Stimulated activated CD4-positive, alpha-beta T cell treated with anti-CD3 and anti-CD28 coated beads, Interleukin-15, amount 100 ng/mL, for 1 hour (primary cell): ENCODE results near the gene MYO7B.
"Not testable (repeated sequence)": the region's sequence is repeated elsewhere in the genome, so short reads cannot be mapped to it uniquely, and the experiment has no call there.

Source experiments
- DNase-seq, 2 donors: peaks; one replicate each; pipeline ENCODE4 v3.0.0-alpha.2; 2020; ENCODE audit warnings: low read depth in 1 of 2, low spot score in 1 of 2

MYO7B gene

GRCh38 chr2:127523269-127523939 is 12.1 kb upstream of the MYO7B start:
- DNase-seq = no peak

- DNase-seq = not testable (repeated sequence)
These were observed 11.2 kb upstream of the MYO7B start for GRCh38 chr2:127524198-127524834.

GRCh38 chr2:127525691-127526131 is 9.8 kb upstream of the MYO7B start:
- DNase-seq = no peak

GRCh38 chr2:127526132-127527000 is 9.1 kb upstream of the MYO7B start, which contains the start of gene IWS1:
TSS of gene IWS1 (minus strand) at chr2:127526489. CDS start at chr2:127526208, 281 bp downstream.
- peak; percentile 83 to 84 for DNase-seq

GRCh38 chr2:127527001-127527804 is 8.3 kb upstream of the MYO7B start:
- DNase-seq = no peak

DNA sequence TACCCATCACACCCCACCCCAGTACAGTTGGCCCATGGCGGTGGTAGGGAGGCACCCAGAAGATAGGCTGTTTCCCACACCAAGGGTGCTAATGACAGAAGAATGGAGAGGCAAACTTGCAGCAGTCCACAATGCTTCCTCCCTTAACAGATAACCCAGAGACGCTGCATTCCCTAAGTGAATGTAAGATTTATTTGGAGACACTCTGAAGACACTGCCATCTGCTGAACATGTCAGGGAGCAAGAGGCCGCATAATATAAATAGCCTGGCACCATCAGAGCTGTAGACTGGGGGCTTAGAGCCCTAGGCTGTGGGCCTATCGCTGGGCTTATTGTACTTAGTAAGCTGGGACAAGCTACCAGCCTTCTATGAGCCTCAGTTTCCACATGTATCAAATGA is 7.0 kb upstream of the MYO7B start:
- no peak for DNase-seq

DNA sequence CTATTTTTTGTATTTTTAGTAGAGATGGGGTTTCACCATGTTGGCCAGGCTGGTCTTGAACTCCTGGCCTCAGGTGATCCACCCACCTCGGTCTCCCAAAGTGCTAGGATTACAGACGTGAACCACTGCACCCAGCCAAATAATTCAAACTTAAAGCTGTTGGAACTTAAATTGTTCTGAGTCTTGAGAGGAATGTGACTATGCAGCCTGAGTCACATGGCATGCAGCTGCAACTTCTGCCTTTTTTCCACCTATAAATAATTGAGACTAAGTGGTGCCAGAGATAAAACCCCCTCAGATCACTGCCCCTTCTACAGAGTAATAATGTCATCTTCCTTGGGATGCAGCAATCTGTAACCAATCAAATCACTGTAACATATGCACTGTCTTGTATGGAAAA is 6.1 kb upstream of the MYO7B start:
- DNase-seq = not testable (repeated sequence)

- no peak for DNase-seq
These were observed 5.0 kb upstream of the MYO7B start for GRCh38 chr2:127530245-127531140.

DNA sequence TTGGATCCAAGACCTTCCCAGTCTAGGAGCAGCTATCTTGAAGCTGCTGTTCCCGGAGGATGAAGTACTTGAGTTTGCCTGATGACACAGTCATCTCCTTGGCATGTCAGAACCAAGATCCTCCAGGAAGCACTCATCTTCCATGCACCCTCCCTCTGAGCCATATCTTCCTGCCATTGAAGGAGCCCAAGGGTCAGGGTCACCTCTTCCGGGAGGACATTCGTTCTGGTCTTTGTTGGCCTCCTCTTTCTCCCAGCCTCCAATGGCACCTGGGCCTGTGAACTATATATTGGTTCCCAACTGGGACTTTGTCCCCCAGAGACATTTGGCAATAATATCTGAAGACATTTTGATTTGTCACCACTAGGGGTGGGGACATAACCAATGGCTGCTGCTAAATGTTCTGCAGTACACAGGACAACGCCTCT is 4.2 kb upstream of the MYO7B start:
- no peak for DNase-seq

DNA sequence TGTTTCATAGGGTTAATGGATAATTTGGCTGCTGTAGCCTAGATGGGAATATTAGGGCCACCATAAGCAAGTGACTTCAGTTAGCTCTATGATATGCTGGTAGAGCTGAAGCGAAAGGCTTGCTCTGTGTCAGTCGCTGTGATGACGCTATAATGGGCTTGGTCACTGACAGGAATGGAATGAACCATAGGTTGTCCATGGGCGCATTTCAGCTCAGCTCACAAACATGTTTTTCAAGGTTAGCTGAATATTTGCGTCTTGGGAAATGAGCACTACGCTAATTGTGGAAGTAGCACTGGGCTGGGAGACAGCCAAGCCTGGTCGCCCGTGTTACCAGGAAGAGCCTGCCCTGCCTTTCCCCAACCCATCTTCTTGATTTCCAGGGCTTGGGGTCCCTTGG is 3.2 kb upstream of the MYO7B start:
- DNase-seq = no peak

DNA sequence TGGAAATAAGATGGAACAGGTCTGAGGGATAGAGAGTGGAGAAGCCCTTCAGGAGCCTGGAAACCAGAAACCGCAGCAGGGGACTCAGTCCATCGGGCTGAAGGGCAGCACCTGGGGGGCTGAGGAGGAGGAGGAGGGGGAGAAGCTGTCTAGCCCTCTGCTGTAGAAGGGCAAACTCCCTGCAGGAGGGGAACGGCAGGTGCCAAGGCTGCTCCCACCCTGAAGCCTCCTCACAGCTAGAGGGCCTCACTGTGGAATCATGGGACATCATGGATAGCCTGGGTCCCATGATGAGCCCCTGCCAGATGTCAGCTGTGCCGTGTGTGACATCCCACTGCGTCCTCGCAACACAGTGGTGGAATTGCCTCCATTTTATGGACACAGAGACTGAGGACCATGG is 435 bp downstream of the MYO7B start:
- no peak for DNase-seq

DNA sequence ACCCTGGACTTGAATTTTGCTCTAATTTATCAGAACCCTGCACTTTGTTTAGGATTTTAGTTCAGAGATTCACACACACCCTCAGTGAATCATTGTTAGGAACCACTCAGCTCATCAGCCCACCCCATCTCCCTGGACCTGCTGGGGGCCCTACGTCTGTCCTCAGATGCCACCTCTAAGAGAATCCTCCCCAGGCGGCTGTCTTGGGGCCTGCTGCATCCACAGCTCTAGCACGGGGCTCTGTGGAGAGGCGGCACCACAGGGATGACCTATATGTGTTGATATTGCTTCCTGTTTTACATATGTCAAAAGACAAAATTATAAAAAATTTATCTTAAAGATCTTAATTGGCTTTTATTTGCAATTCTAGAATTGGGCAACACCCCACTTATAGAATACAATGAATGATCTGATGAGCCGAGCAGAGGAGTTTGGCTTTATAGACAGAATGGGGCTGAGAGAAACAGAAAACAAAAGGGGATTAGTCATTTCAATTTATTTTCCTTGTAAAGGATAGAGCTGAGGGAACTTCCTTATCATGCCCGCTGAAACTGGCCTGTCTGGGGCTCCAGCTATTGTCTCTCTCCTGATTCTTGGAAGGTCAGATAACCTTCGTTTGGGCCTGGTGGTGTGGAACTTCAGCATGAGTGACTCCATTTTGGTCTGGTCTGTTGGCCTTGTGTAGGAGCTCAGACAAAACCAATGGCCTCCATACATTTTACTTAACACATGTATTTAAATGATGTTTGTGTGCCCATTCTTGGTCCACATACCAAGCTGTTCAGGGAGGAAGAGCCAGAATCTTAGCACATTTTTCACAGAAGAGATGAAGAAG is 1.4 kb downstream of the MYO7B start:
- no peak for DNase-seq

- no peak for DNase-seq
These were observed 2.2 kb downstream of the MYO7B start for GRCh38 chr2:127537644-127538043.

DNA sequence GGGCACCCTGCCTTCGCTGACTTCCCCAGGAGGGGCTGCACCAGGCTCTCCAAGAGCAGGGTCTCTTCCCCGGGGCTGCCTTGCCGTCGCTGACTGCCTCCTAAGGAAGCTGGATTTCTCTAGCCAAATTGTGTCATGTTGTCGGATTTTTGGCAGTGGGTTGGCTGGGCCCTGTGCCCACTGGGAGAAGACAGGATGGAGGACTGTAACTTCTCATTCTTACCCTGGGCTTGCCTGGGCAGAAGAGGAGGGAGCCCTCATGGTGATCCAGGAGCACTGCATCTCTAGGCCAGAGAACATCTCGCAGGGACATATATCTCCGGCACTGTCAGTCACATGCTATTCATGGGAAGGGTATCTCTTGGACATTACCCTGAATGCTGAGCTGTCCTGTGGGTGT is 6.3 kb downstream of the MYO7B start:
- DNase-seq = no peak

DNA sequence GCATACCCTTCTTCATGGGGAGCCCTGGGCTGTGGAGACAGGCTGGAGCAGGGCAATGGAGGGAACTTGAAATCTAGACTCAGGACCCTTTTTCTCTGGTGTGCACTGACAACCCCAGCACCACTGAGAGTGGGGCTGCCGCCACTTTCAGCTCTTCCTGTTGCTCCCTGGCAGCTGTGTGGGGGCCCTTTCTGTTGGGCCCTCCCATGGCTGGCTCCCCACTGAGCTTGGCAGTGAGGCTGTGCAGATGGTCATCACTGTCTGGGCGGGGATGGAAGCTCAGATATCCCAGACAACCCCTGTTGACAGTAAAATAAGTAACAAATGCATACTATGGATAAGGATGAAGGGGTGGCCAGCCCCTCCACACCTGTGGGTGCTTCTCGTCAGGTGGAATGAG is 6.7 kb downstream of the MYO7B start:
- DNase-seq = no peak

DNA sequence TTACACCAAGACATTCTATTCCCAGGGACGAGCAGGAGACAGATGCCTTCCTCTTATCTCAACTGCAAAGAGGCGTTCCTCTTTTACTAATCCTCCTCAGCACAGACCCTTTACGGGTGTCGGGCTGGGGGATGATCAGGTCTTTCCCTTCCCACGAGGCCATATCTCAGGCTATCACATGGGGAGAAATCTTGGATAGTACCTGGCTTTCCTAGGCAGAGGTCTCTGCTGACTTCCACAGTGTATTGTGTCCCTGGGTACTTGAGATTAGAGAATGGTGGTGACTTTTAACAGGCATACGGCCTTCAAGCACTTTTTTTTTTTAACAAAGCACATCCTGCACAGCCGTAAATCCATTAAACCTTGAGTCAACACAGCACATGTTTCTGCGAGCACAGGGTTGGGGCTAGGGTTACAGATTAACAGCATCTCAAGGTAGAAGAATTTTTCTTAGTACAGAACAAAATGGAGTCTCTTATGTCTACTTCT is 7.6 kb downstream of the MYO7B start:
- DNase-seq = not testable (repeated sequence)

DNA sequence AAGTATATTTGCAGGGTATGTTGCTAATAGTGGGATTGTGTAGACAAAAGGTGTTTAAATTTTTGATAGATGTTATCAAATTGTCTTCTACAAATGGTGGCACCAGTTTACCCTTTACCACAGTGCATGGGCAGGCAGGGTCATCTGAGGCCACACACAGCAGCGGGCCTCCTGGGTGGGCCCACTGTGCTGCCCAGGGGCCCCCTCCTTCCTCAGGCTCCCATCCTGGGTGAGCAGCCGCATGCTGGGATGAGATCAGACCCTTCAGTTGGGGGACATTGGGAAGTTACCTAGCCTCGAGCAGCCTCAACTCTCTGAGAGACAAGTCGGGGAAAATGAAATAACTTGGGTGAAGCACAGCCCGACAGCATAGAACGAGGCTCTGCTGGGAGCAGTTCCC is 9.7 kb downstream of the MYO7B start:
- DNase-seq = no peak

GRCh38 chr2:127545796-127546195 is 10.3 kb downstream of the MYO7B start:
- DNase-seq = no peak

GRCh38 chr2:127546797-127547196 is 11.3 kb downstream of the MYO7B start:
- DNase-seq = no peak
